IMR-90 (cell line): ENCODE measurements around the gene GRID2IP.

Experiments used
- BHLHE40 ChIP-seq: fragments of 150-350 bp; IDR thresholded peaks from 2 replicates; pipeline ENCODE4 v1.6.1; 2016; ENCODE audit warnings: mild to moderate bottlenecking, low read depth, low read length
- CEBPB ChIP-seq: IDR thresholded peaks from 2 replicates; pipeline ENCODE4 v1.6.1; 2012; ENCODE audit warnings: low read depth, low read length, improper control_type of control experiment
- CTCF ChIP-seq: conservative IDR thresholded peaks from 2 replicates; pipeline ENCODE4 v1.5.1; 2012; ENCODE audit warnings: mild to moderate bottlenecking, low read depth, low read length, improper control_type of control experiment
- ELK1 ChIP-seq: fragments of 150-350 bp; IDR thresholded peaks from 2 replicates; pipeline ENCODE4 v1.6.1; 2016; ENCODE audit warnings: low read depth, mild to moderate bottlenecking, low read length, moderate library complexity, borderline replicate concordance
- FOS ChIP-seq: fragments of 150-350 bp; IDR thresholded peaks from 2 replicates; pipeline ENCODE4 v1.6.1; 2016; ENCODE audit warnings: low read depth, low read length
- MAFK ChIP-seq: IDR thresholded peaks from 2 replicates; pipeline ENCODE4 v1.6.1; 2012; ENCODE audit warnings: low read depth, low read length, improper control_type of control experiment
- MAZ ChIP-seq: IDR thresholded peaks from 2 replicates; pipeline ENCODE4 v1.6.1; 2012; ENCODE audit warnings: low read depth, mild to moderate bottlenecking, low read length, improper control_type of control experiment, moderate library complexity, borderline replicate concordance
- MXI1 ChIP-seq: IDR thresholded peaks from 2 replicates; pipeline ENCODE4 v1.6.1; 2012; ENCODE audit warnings: low read depth, mild to moderate bottlenecking, low read length, moderate library complexity, borderline replicate concordance
- POLR2A ChIP-seq: IDR thresholded peaks from 2 replicates; pipeline ENCODE4 v1.6.1; 2012; ENCODE audit warnings: mild to moderate bottlenecking, low read depth, low read length
- RAD21 ChIP-seq: IDR thresholded peaks from 2 replicates; pipeline ENCODE4 v1.6.1; 2012; ENCODE audit warnings: low read length, improper control_type of control experiment
- RCOR1 ChIP-seq: IDR thresholded peaks from 2 replicates; pipeline ENCODE4 v1.6.1; 2012; ENCODE audit warnings: mild to moderate bottlenecking, low read length, improper control_type of control experiment; ENCODE audit not compliant: insufficient replicate concordance
- RFX5 ChIP-seq: IDR thresholded peaks from 2 replicates; pipeline ENCODE4 v1.8.0; 2012; ENCODE audit warnings: low read depth, mild to moderate bottlenecking, low read length, moderate library complexity

DNA sequence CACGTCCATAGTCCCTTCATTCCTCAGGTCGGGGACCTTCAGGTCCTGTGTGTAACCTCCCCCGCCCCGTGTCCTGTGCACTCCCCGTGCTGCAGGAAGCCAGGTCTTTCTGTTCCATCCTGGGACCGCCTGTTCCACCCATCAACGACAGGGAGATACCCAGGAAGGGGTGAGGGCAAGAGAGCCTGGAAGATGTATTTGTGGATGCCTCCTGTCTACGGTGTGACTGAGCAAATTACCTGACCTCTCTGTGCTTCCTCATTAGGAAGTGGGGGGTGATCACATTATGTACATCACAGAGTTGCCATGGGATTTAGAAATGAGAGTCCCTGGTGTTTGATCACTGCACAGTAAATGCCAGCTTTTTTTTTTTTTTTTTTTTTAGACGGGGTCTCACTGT is 46.3 kb downstream of the GRID2IP start:
- no peak for TF ChIP-seq MAZ
- no peak for TF ChIP-seq RCOR1
- no peak for TF ChIP-seq MAFK
- TF ChIP-seq CTCF: no peak
- TF ChIP-seq POLR2A: no peak
- TF ChIP-seq RAD21: no peak
- TF ChIP-seq RFX5: no peak
- TF ChIP-seq CEBPB: no peak
- no peak for TF ChIP-seq ELK1
- no peak for TF ChIP-seq BHLHE40
- TF ChIP-seq FOS: no peak
- TF ChIP-seq MXI1: no peak
